GM21529 (cell line): ENCODE results near the gene CUX1.
"Not testable (repeated sequence)": the region's sequence is repeated elsewhere in the genome, so short reads cannot be mapped to it uniquely, and the experiment has no call there.

Experiments
- ATAC-seq: cut with Tn5 transposase; IDR thresholded peaks from one replicate; pipeline ENCODE4 v1.9.1; 2021; ENCODE audit not compliant: unreplicated experiment

Gene CUX1

GRCh38 chr7:102165136-102165535 lies 347.7 kb downstream of the CUX1 start:
- no peak for ATAC-seq

- ATAC-seq, result no peak
Measured at GRCh38 chr7:102167254-102167653, 349.8 kb downstream of the CUX1 start.

GRCh38 chr7:102169651-102170392 lies 352.4 kb downstream of the CUX1 start:
- ATAC-seq, result no peak

- ATAC-seq, result no peak
Measured at GRCh38 chr7:102170393-102170970, 353.1 kb downstream of the CUX1 start.

- ATAC-seq, result no peak
Measured at GRCh38 chr7:102173669-102174068, 356.2 kb downstream of the CUX1 start.

- ATAC-seq, result no peak
Measured at GRCh38 chr7:102175423-102176170, 358.2 kb downstream of the CUX1 start.

GRCh38 chr7:102178410-102178809 lies 361.0 kb downstream of the CUX1 start:
- no peak for ATAC-seq

- ATAC-seq, result no peak
Measured at GRCh38 chr7:102180727-102181126, 363.3 kb downstream of the CUX1 start.

GRCh38 chr7:102181517-102181916 lies 364.1 kb downstream of the CUX1 start:
- ATAC-seq, result no peak

GRCh38 chr7:102182016-102182415 lies 364.6 kb downstream of the CUX1 start:
- no peak for ATAC-seq

GRCh38 chr7:102183848-102184247 lies 366.4 kb downstream of the CUX1 start:
- ATAC-seq, result not testable (repeated sequence)

GRCh38 chr7:102184303-102184702 lies 366.9 kb downstream of the CUX1 start:
- ATAC-seq, result no peak

- ATAC-seq, result no peak
Measured at GRCh38 chr7:102185796-102186195, 368.4 kb downstream of the CUX1 start.

GRCh38 chr7:102186306-102186705 lies 368.9 kb downstream of the CUX1 start:
- no peak for ATAC-seq

- no peak for ATAC-seq
Measured at GRCh38 chr7:102188746-102189145, 371.3 kb downstream of the CUX1 start.

GRCh38 chr7:102189756-102190155 lies 372.3 kb downstream of the CUX1 start:
- ATAC-seq, result no peak

- no peak for ATAC-seq
Measured at GRCh38 chr7:102190776-102191350, 373.4 kb downstream of the CUX1 start.

- ATAC-seq, result no peak
Measured at GRCh38 chr7:102191556-102192379, 374.3 kb downstream of the CUX1 start.

GRCh38 chr7:102192790-102193189 lies 375.4 kb downstream of the CUX1 start:
- no peak for ATAC-seq

GRCh38 chr7:102193806-102194205 lies 376.4 kb downstream of the CUX1 start:
- ATAC-seq, result no peak

- no peak for ATAC-seq
Measured at GRCh38 chr7:102195361-102195760, 377.9 kb downstream of the CUX1 start.
